Mesothelial cell of epicardium (in vitro differentiated cells): ENCODE measurements around the gene DDB1. TPM values are rescaled to one million over a fixed set of nuclear protein-coding genes. Genes with fewer than 3 reads are reported as not detected.

Source experiments
- DNase-seq, 2 experiments: peaks; one replicate each; pipeline ENCODE4 v3.0.0; 2021; ENCODE audit warnings: low spot score in 2 of 2; ENCODE audit not compliant: unreplicated experiment in 2 of 2
- H3K27ac Mint-ChIP-seq: 2 replicates; pipeline ENCODE4 v1.8.0; 2021; ENCODE audit warnings: mixed read lengths
- H3K27me3 Mint-ChIP-seq: 2 replicates; pipeline ENCODE4 v1.8.0; 2021; ENCODE audit warnings: low read depth, mixed read lengths
- H3K36me3 Mint-ChIP-seq: 2 replicates; pipeline ENCODE4 v1.8.0; 2021; ENCODE audit warnings: mixed read lengths
- H3K4me1 Mint-ChIP-seq: 2 replicates; pipeline ENCODE4 v1.8.0; 2021; ENCODE audit warnings: mixed read lengths
- H3K4me3 Mint-ChIP-seq: 2 replicates; pipeline ENCODE4 v1.8.0; 2021; ENCODE audit warnings: mild to moderate bottlenecking, moderate library complexity, mixed read lengths
- H3K9me3 Mint-ChIP-seq: 2 replicates; pipeline ENCODE4 v1.8.0; 2021; ENCODE audit warnings: mixed read lengths
- CTCF ChIP-seq: fragments of 200-600 bp; sonication (generic); IDR thresholded peaks from one replicate; pipeline ENCODE4 v1.5.0; 2021; ENCODE audit warnings: antibody characterized with exemption; ENCODE audit not compliant: unreplicated experiment
- total RNA-seq: library from RNA; stranded (reverse); gene quantifications from 3 replicates; pipeline ENCODE4 v1.2.1, GENCODE V29; 2021

DDB1 gene
- total RNA-seq, 1 donor from 2014 or later, result 253 TPM

GRCh38 chr11:61372659-61373420 is 39.9 kb upstream of the DDB1 start:
- DNase-seq, result no peak
- no peak overlapping the region for H3K4me3 Mint-ChIP-seq
- no peak overlapping the region for H3K27ac Mint-ChIP-seq
- H3K27me3 Mint-ChIP-seq, result no peaks in the 10 kb centered on the region
- H3K9me3 Mint-ChIP-seq, result peaks cover 6% of the 10 kb centered on the region
- H3K36me3 Mint-ChIP-seq, result peaks cover 62% of the 10 kb centered on the region
- TF ChIP-seq CTCF, result no peak
- peaks cover 6% of the 10 kb centered on the region for H3K4me1 Mint-ChIP-seq

- Mint-ChIP-seq H3K9me3 (peaks cover 6% of the 10 kb centered on the region), H3K27me3 (no peaks in the 10 kb centered on the region), H3K4me3 (no peak overlapping the region), H3K27ac (peak overlapping the region; percentile 71), H3K4me1 (no peaks in the 10 kb centered on the region), H3K36me3 (peaks cover 54% of the 10 kb centered on the region)
- TF ChIP-seq CTCF, result no peak
- no peak for DNase-seq
Observed at GRCh38 chr11:61370349-61371005, 37.6 kb upstream of the DDB1 start.

- peak overlapping the region; percentile 71 for H3K27ac Mint-ChIP-seq
- H3K27me3 Mint-ChIP-seq, result no peaks in the 10 kb centered on the region
- H3K36me3 Mint-ChIP-seq, result peaks cover 51% of the 10 kb centered on the region
- DNase-seq, result no peak
- H3K4me3 Mint-ChIP-seq, result no peak overlapping the region
- no peaks in the 10 kb centered on the region for H3K4me1 Mint-ChIP-seq
- TF ChIP-seq CTCF, result no peak
- peaks cover 3% of the 10 kb centered on the region for H3K9me3 Mint-ChIP-seq
Observed at GRCh38 chr11:61369372-61370348, 36.8 kb upstream of the DDB1 start.

- H3K9me3 Mint-ChIP-seq, result peaks cover 3% of the 10 kb centered on the region
- H3K4me3 Mint-ChIP-seq, result no peak overlapping the region
- no peak for TF ChIP-seq CTCF
- H3K27me3 Mint-ChIP-seq, result no peaks in the 10 kb centered on the region
- H3K27ac Mint-ChIP-seq, result no peak overlapping the region
- no peak for DNase-seq
- peaks cover 2% of the 10 kb centered on the region for H3K4me1 Mint-ChIP-seq
- peaks cover 48% of the 10 kb centered on the region for H3K36me3 Mint-ChIP-seq
Observed at GRCh38 chr11:61368646-61369045, 35.7 kb upstream of the DDB1 start.

DNA sequence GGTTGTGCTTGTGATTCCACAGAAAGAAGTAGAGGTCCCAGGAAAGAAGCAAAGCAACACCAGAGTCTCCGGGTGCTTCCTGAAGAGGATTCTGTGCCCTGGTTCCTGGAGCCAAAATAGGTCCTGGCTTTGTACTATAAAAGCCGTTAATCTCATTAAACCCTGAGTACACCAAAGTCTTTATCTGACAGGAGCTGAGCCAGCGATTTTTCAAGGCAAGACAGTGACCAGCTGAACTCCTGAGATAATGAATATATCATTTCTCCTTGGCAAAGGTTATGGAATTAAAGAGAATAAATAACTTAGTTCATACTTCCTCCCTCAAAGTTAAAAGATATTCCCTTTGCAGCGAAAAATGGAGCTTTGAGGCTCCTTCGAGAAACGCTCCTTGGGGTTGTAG is 34.5 kb upstream of the DDB1 start:
- Mint-ChIP-seq H3K27me3 (no peaks in the 10 kb centered on the region), H3K27ac (no peak overlapping the region), H3K36me3 (peaks cover 40% of the 10 kb centered on the region), H3K4me1 (peaks cover 14% of the 10 kb centered on the region), H3K4me3 (no peak overlapping the region), H3K9me3 (no peaks in the 10 kb centered on the region)
- TF ChIP-seq CTCF, result no peak
- no peak for DNase-seq
